Caco-2 (cell line): ENCODE data around the gene HNMT. TPM values are rescaled to one million over a fixed set of nuclear protein-coding genes. Genes with fewer than 3 reads are reported as not detected.

Source experiments
- BruUV-seq: library from RNA; stranded (reverse); fragments of 400-500 nt; replicated peaks from 2 replicates; lab custom pipeline; 2021; lab: Mats Ljungman, UMichigan
- CTCF ChIA-PET: fragments of 300-600 bp; sonication (Branson Sonifier 250); formaldehyde crosslinking; loops from one replicate; lab custom pipeline; 2022; ENCODE audit warnings: antibody characterized with exemption; lab: Charles Lee
- POLR2A ChIA-PET: fragments of 300-600 bp; sonication (Branson Sonifier 250); formaldehyde crosslinking; loops from one replicate; lab custom pipeline; 2022; ENCODE audit warnings: antibody characterized with exemption; lab: Charles Lee
- DNase-seq, 2 experiments: peaks; one replicate each; pipeline versions ENCODE4 v3.0.0 to v3.0.0-alpha.2; 2020 to 2022
- H3K27me3 ChIP-seq: replicated peaks from 2 replicates; pipeline ENCODE4 v1.6.0; 2011; ENCODE audit warnings: low read length; ENCODE audit not compliant: control insufficient read depth, insufficient read depth
- H3K36me3 ChIP-seq: 2 replicates; pipeline ENCODE4 v1.5.1; 2011; ENCODE audit warnings: low read length; ENCODE audit not compliant: control insufficient read depth, insufficient read depth
- H3K4me1 ChIP-seq: fragments of 250-450 bp; sonication (Bioruptor Pico); 2 replicates; pipeline ENCODE4 v1.5.1; 2020; ENCODE audit warnings: mild to moderate bottlenecking
- H3K4me3 ChIP-seq: 2 replicates; pipeline ENCODE4 v1.5.1; 2011; ENCODE audit warnings: low read depth, mild to moderate bottlenecking, control low read depth, low read length
- H3K9me3 ChIP-seq: fragments of 250-450 bp; sonication (Bioruptor Pico); 2 replicates; pipeline ENCODE4 v1.5.1; 2020; ENCODE audit warnings: mild to moderate bottlenecking, moderate library complexity
- H3K27ac Mint-ChIP-seq: one replicate; pipeline ENCODE4 v1.8.0; 2022; ENCODE audit warnings: mixed read lengths; ENCODE audit not compliant: unreplicated experiment
- H3K27me3 Mint-ChIP-seq: one replicate; pipeline ENCODE4 v1.8.0; 2022; ENCODE audit warnings: mixed read lengths; ENCODE audit not compliant: insufficient read depth, unreplicated experiment
- H3K36me3 Mint-ChIP-seq: one replicate; pipeline ENCODE4 v1.8.0; 2022; ENCODE audit warnings: mild to moderate bottlenecking, mixed read lengths; ENCODE audit not compliant: insufficient read depth, unreplicated experiment
- H3K4me1 Mint-ChIP-seq: one replicate; pipeline ENCODE4 v1.8.0; 2022; ENCODE audit warnings: low read depth, mixed read lengths; ENCODE audit not compliant: unreplicated experiment
- H3K4me3 Mint-ChIP-seq: one replicate; pipeline ENCODE4 v1.8.0; 2022; ENCODE audit warnings: mild to moderate bottlenecking, moderate library complexity, mixed read lengths; ENCODE audit not compliant: unreplicated experiment
- H3K9me3 Mint-ChIP-seq: one replicate; pipeline ENCODE4 v1.8.0; 2022; ENCODE audit warnings: mixed read lengths; ENCODE audit not compliant: unreplicated experiment
- intact Hi-C: fragments of 100-400 bp; cut with micrococcal nuclease; formaldehyde crosslinking; loops from one replicate; pipeline ENCODE4 v1.10.0; 2022; ENCODE audit not compliant: unreplicated experiment
- total RNA-seq: library from RNA; stranded (reverse); gene quantifications from 2 replicates; pipeline ENCODE4 v1.2.3, GENCODE V29; 2022
- TF ChIP-seq, protein P1 (sequence below), 2 experiments: fragments of 200-600 bp in 1 of 2; IDR thresholded peaks; 1 replicate in 1 of 2; 2 replicates in 1 of 2; pipeline versions ENCODE4 v1.5.1 to v1.8.0; 2011 to 2022; ENCODE audit warnings: antibody characterized with exemption in 1 of 2, control low read depth in 1 of 2, inconsistent platforms in 1 of 2, low read depth in 1 of 2, low read length in 1 of 2, mild to moderate bottlenecking in 1 of 2, moderate library complexity in 1 of 2; ENCODE audit not compliant: insufficient read depth in 1 of 2, severe bottlenecking in 1 of 2, unreplicated experiment in 1 of 2

Gene HNMT
- total RNA-seq, 1 experiment from 2014 or later, result 42.8 TPM

- Mint-ChIP-seq H3K27ac (no peak overlapping the region), H3K9me3 (peaks cover 17% of the 10 kb centered on the region), H3K4me3 (no peak overlapping the region), H3K36me3 (no peaks in the 10 kb centered on the region), H3K4me1 (no peaks in the 10 kb centered on the region), H3K27me3 (no peaks in the 10 kb centered on the region)
- POLR2A ChIA-PET, result no interaction called here
- TF ChIP-seq, protein P1, sequence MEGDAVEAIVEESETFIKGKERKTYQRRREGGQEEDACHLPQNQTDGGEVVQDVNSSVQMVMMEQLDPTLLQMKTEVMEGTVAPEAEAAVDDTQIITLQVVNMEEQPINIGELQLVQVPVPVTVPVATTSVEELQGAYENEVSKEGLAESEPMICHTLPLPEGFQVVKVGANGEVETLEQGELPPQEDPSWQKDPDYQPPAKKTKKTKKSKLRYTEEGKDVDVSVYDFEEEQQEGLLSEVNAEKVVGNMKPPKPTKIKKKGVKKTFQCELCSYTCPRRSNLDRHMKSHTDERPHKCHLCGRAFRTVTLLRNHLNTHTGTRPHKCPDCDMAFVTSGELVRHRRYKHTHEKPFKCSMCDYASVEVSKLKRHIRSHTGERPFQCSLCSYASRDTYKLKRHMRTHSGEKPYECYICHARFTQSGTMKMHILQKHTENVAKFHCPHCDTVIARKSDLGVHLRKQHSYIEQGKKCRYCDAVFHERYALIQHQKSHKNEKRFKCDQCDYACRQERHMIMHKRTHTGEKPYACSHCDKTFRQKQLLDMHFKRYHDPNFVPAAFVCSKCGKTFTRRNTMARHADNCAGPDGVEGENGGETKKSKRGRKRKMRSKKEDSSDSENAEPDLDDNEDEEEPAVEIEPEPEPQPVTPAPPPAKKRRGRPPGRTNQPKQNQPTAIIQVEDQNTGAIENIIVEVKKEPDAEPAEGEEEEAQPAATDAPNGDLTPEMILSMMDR (IDR thresholded peaks at IDR 0.05; ENCODE audit: insufficient read depth in 1 of 2, low read depth in 1 of 2, low read length in 1 of 2, severe bottlenecking in 1 of 2, unreplicated experiment in 1 of 2), result no peak
- intact Hi-C loops, result no loop called here
- no peaks in the 10 kb centered on the region for H3K27me3 ChIP-seq
- H3K36me3 ChIP-seq, result no peaks in the 10 kb centered on the region
- H3K4me3 ChIP-seq, result no peak overlapping the region
- H3K9me3 ChIP-seq, result peaks cover 2% of the 10 kb centered on the region; the same call in 1 of the 2 replicates
- CTCF ChIA-PET, result no interaction called here
- H3K4me1 ChIP-seq, result no peaks in the 10 kb centered on the region
- BruUV-seq, result no TSS peak
- no peak for DNase-seq
Measured at GRCh38 chr2:138000009-138000408, 35.7 kb downstream of the HNMT start.

GRCh38 chr2:138000796-138001195, 36.5 kb downstream of the HNMT start:
- no peak overlapping the region for H3K4me3 ChIP-seq
- ChIA-PET POLR2A (no interaction called here), CTCF (no interaction called here)
- intact Hi-C loops, result no loop called here
- H3K36me3 Mint-ChIP-seq, result no peaks in the 10 kb centered on the region
- no peaks in the 10 kb centered on the region for H3K4me1 ChIP-seq
- no TSS peak for BruUV-seq
- no peak for DNase-seq
- H3K4me3 Mint-ChIP-seq, result no peak overlapping the region
- no peaks in the 10 kb centered on the region for H3K27me3 ChIP-seq
- no peak overlapping the region for H3K27ac Mint-ChIP-seq
- H3K9me3 Mint-ChIP-seq, result peaks cover 9% of the 10 kb centered on the region
- no peaks in the 10 kb centered on the region for H3K36me3 ChIP-seq
- TF ChIP-seq, protein P1 (IDR thresholded peaks at IDR 0.05; ENCODE audit: insufficient read depth in 1 of 2, low read depth in 1 of 2, low read length in 1 of 2, severe bottlenecking in 1 of 2, unreplicated experiment in 1 of 2), result no peak
- H3K27me3 Mint-ChIP-seq, result no peaks in the 10 kb centered on the region
- no peaks in the 10 kb centered on the region for H3K4me1 Mint-ChIP-seq
- H3K9me3 ChIP-seq, result no peaks in the 10 kb centered on the region

DNA sequence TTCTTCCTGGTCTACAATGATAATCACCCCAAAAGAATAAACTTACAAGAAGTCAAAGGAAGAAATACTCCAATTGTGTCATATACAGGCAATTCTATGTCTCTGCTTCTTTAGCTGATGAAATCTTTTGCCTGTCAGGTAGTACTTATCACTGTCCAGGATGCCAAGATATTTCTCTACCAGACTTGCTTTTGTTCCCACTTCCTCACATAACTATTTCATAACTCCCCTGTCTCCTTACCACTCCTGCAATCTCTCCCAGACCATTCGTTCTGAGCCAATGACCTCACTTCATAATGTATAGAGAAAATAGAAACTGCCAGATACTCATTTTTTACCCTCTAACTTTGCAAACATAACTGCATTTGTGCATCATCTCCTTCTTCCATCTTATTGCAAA, 39.1 kb downstream of the HNMT start:
- no TSS peak for BruUV-seq
- intact Hi-C loops, result no loop called here

More for the DNA sequence above, 39.1 kb downstream of the HNMT start:
- CTCF ChIA-PET, result no interaction called here
- POLR2A ChIA-PET, result no interaction called here
- Mint-ChIP-seq H3K4me3 (no peak overlapping the region), H3K27ac (no peak overlapping the region), H3K27me3 (no peaks in the 10 kb centered on the region), H3K4me1 (no peaks in the 10 kb centered on the region), H3K36me3 (peaks cover 9% of the 10 kb centered on the region), H3K9me3 (peaks cover 6% of the 10 kb centered on the region)
- no peak overlapping the region for H3K4me3 ChIP-seq
- no peaks in the 10 kb centered on the region for H3K4me1 ChIP-seq
- H3K27me3 ChIP-seq, result no peaks in the 10 kb centered on the region
- H3K9me3 ChIP-seq, result no peaks in the 10 kb centered on the region
- TF ChIP-seq, protein P1 (IDR thresholded peaks at IDR 0.05; ENCODE audit: insufficient read depth in 1 of 2, low read depth in 1 of 2, low read length in 1 of 2, severe bottlenecking in 1 of 2, unreplicated experiment in 1 of 2), result no peak
- no peak for DNase-seq
- no peaks in the 10 kb centered on the region for H3K36me3 ChIP-seq
